GM18858 (cell line): ENCODE results near the gene NOS2.
"Not testable (repeated sequence)": the region's sequence is repeated elsewhere in the genome, so short reads cannot be mapped to it uniquely, and the experiment has no call there.

Experiments used
- ATAC-seq: cut with Tn5 transposase; IDR thresholded peaks from one replicate; pipeline ENCODE4 v1.9.1; 2021; ENCODE audit not compliant: unreplicated experiment

The NOS2 gene

GRCh38 chr17:27756467-27757371, 43.6 kb downstream of the NOS2 start:
- no peak for ATAC-seq

DNA sequence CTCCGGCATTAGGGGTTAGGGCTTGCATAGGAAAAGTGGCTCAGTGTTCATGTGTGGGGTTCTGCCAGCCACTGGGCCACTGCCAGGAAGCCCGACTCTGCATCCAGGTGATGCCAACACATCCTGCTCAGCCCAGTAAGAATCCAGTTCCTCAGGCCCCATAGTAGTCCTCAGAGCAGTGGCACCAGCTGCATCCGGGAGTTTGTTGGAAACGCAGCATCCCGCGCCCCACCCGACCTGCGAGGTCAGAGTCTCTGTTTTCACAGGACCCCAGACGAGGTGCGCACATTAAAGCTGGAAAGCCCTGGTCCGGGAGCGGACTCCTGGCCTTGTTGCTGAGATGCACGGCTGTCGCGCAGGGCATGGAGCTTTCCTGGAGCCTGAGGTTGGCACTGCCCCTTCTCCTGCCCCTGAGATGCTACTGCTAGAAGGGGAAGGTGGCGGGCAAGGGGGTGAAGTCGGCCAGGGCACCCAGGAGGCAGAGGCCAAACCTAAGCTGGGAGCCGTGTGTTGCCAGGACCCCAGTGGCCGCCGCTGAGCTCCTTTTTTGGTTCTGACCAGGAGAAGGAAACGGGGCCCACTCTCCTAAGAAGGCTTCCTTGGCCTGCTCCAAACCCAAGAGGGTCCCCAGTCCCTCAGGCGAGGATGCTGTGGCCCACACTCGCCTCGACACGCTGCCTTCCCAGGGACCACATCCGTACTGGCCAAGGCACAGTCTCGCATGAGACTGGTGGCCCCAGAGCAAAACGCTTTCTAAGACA, 44.4 kb downstream of the NOS2 start:
- no peak for ATAC-seq

DNA sequence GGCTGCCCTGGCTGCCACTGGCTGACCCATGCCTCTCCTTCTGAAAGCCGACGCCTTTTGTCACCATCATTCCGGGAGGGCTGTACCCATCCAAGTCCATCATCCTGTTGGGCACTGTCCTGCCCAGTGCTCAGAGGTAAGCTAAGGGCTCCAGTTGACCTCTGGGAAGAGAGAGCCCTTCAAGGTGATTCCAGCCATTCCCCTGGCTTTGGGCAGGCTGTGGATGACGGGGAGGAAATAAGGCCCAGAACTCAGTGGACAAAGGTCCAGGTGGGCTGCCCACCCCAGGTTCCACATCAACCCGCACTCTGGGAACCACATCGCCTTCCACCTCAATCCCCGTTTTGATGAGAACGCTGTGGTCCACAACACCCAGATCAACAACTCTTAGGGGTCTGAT, 45.8 kb downstream of the NOS2 start:
- no peak for ATAC-seq

- ATAC-seq: not testable (repeated sequence)
Measured at GRCh38 chr17:27753726-27754125, 46.6 kb downstream of the NOS2 start.

- ATAC-seq: not testable (repeated sequence)
Measured at GRCh38 chr17:27752831-27753619, 47.3 kb downstream of the NOS2 start.

- no peak for ATAC-seq
Measured at GRCh38 chr17:27751622-27752490, 48.5 kb downstream of the NOS2 start.

- ATAC-seq: no peak
Measured at GRCh38 chr17:27751166-27751565, 49.2 kb downstream of the NOS2 start.

DNA sequence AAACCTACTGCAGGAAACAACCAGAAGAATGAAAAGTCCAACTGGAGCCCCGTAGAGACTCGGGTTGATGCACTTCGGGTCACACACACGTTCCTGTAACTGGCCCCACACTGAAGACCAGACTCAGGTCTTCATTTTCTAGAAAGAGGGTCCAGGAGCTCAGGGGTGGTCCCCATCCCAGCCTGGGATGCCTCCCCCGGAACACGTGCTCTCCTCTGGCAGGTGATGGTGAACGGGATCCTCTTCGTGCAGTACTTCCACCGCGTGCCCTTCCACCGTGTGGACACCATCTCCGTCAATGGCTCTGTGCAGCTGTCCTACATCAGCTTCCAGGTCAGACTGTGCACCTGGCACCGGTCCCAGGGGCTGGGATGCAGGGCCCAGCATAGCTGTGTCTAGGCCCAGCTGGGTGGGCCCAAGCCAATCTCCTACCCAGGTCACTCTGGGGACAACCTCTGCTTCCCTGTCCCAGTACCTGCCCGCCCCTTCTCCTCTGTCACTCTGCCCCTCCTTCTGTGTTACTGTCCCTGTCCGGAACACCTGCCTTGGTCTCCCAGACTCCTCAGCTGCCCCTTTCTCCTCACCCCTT, 50.7 kb downstream of the NOS2 start:
- ATAC-seq: not testable (repeated sequence)

DNA sequence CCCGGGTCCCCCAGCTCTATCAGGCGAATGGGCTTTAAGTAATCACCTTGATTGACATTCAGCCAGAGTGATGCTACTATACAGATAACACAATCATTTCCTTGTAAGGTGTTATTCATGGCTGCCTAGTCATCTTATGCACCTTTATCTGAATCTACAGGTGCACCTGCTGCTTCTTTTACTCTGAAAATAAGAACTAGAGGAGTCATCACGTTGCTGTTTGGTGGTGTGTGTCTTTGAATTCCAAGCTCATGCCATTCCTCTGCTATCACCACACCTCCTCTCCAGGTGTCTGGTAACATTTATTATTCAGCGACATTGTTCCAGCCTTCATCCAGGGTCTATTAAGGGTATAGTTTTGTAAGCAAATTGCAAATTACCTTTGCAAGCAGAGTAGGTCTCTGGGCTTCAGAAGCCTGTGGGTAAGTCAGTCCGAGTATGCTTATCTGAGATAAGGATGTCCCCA, 51.9 kb downstream of the NOS2 start:
- no peak for ATAC-seq

DNA sequence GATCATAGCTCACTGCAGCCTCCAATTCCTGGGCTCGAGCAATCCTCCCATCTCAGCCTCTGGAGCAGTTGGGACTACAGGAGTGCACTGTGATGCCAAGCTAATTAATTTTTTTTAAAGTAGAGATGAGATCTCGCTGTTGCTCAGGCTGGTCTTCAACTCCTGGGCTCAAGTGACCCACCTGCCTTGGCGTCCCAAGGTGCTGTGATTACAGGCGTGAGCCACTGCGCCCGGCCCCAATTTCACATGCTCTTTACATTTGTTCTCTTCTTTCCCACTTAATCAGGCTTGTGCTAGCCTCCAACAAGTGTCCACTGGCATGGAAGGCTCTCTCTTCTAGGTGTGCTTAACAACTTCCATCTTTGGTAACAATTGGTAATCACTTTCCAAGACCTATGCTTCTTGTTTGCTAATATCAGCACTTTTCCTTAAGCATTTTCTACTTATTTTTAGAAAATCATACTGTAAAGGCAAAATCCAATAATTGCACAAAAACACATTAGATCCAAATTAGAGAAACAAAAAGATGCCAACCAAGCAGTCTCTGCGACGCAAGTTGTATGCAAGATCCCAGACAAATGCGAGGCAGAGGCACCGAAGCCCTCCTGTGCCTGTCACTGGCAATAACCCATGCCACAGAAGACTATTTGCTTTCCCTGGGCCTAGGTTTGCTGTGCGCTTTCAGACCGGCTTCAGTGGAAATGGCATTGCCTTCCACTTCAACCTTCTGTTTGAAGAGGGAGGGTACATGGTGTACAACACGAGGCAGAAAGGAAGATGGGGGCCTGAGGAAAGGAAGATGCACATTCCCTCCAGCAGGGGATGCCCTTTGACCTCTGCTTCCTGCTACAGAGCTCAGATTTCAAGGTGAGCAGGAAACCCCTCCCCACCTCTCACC, 52.6 kb downstream of the NOS2 start:
- no peak for ATAC-seq

DNA sequence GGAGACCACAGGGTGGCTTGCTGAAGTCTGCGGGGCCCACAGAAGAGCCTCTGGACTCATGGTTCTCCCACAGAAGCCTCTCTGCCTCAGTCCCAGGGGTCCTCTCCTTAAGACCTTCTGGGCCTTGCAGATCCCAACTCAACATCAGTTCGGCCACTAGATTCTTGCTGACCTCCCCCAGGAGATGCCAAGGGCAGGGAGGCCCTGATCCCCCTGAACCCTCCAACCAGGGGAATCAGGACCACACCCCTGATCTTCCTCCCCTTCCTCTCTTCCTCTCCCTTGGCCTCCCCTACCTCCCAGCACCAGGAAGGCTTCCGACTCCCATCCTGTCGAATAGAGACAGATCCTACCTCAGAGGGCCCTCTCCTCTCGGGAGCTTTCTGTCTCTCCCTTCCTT, 53.4 kb downstream of the NOS2 start:
- no peak for ATAC-seq

- not testable (repeated sequence) for ATAC-seq
Measured at GRCh38 chr17:27746320-27746719, 54.0 kb downstream of the NOS2 start.

GRCh38 chr17:27745207-27745830, 55.0 kb downstream of the NOS2 start:
- not testable (repeated sequence) for ATAC-seq

GRCh38 chr17:27743281-27743885, 56.9 kb downstream of the NOS2 start:
- ATAC-seq: no peak

DNA sequence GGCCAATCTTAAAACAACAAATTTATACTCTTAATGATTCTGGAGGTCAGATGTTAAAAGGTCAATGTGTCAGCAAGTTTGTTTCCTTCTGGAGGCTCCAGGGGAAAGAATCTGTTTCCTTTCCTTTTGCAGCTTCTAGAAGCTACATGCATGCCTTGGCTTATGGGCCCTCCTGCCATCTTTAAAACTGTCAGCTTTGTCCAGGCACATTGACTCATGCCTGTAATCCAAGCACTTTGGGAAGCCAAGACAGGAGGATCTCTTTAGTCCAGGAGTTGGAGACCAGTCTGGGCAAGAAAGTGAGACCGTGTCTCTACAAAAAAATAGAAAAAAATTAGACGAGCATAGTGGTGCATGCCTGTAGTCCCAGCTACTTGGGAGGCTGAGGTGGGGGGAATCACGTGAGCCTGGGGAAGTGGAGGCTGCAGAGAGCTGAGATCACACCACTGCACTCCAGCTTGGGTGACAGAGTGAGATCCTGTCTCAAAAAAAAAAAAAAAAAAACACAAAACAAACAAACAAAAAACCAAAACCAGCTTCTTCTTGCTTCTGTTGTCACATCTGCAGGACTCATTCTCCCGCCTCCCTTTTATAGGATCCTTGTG, 58.3 kb downstream of the NOS2 start:
- no peak for ATAC-seq

GRCh38 chr17:27741361-27741861, 58.9 kb downstream of the NOS2 start:
- no peak for ATAC-seq

DNA sequence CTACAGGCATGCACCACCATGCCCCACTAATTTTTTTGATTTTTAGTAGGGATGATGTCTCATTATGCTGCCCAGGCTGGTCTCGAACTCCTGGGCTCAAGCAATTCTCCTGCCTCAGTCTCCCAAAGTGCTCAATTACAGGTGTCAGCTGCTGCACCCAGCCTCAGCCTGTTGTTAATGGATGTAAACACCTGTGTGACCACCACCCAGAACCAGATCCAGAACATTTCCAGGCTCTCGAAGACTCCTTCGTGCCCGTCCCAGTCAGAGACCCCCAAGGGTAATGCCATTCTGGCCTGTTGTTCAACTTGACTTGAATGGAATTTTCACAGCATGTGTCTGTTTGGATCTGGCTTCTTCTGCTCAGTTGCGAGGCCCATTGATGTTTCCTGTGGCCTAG, 59.8 kb downstream of the NOS2 start:
- not testable (repeated sequence) for ATAC-seq
